Suprapubic skin (tissue), 4 donors: ENCODE measurements around the gene NHLRC2. TPM values are rescaled to one million over a fixed set of nuclear protein-coding genes. Genes with fewer than 3 reads are reported as not detected.
"Not testable (repeated sequence)": the region's sequence is repeated elsewhere in the genome, so short reads cannot be mapped to it uniquely, and the experiment has no call there.

Experiments
- DNase-seq, 2 donors: peaks; one replicate each; pipeline ENCODE4 v3.0.0-alpha.2; 2019; ENCODE audit warnings: low spot score in 2 of 2
- H3K27ac ChIP-seq: fragments of 200-600 bp; sonication (generic); one replicate; pipeline ENCODE4 v1.5.1; 2019
- H3K27me3 ChIP-seq: fragments of 200-600 bp; sonication (generic); one replicate; pipeline ENCODE4 v1.5.1; 2019
- H3K36me3 ChIP-seq: fragments of 200-600 bp; sonication (generic); one replicate; pipeline ENCODE4 v1.5.1; 2019
- H3K4me1 ChIP-seq: fragments of 200-600 bp; sonication (generic); one replicate; pipeline ENCODE4 v1.5.1; 2019
- H3K4me3 ChIP-seq: fragments of 200-600 bp; sonication (generic); one replicate; pipeline ENCODE4 v1.5.1; 2019; ENCODE audit warnings: mild to moderate bottlenecking
- H3K9me3 ChIP-seq: fragments of 200-600 bp; sonication (generic); one replicate; pipeline ENCODE4 v1.5.1; 2019
- CTCF ChIP-seq, 2 donors: fragments of 200-600 bp in 1 of 2; fragments of 450-650 bp in 1 of 2; sonication (generic) in 1 of 2; IDR thresholded peaks; one replicate each; pipeline ENCODE4 v1.5.1; 2016 to 2019; ENCODE audit warnings: antibody characterized with exemption in 2 of 2, mild to moderate bottlenecking in 1 of 2, moderate library complexity in 1 of 2
- EP300 ChIP-seq: sonication (generic); formaldehyde crosslinking; IDR thresholded peaks from one replicate; pipeline ENCODE4 v1.6.1; 2017; ENCODE audit warnings: antibody characterized with exemption
- POLR2A ChIP-seq, 2 donors: fragments of 450-650 bp; IDR thresholded peaks; one replicate each; pipeline ENCODE4 v1.6.1; 2017; ENCODE audit warnings: antibody characterized with exemption in 2 of 2, mild to moderate bottlenecking in 2 of 2, moderate library complexity in 2 of 2
- POLR2AphosphoS5 ChIP-seq, 3 donors: sonication (generic); formaldehyde crosslinking; IDR thresholded peaks; one replicate each; pipeline ENCODE4 v1.6.1; 2017; ENCODE audit warnings: antibody characterized with exemption in 3 of 3
- WGBS: methylation state at CpG from one replicate; pipeline ENCODE4 v1.1.5; 2018; 5-methylcytosine and 5-hydroxymethylcytosine counted together
- total RNA-seq, 4 donors: library from RNA; depleted of rRNA; stranded (reverse); fragments of >200 nt; gene quantifications; one replicate each; pipeline ENCODE4 v1.1.0, GENCODE V29; 2016

Gene NHLRC2
- total RNA-seq, result 10 to 100 TPM; 35.3 to 49.6 (median 42.3) TPM

- peaks cover 1% of the 10 kb centered on the region for H3K36me3 ChIP-seq
- no peaks in the 10 kb centered on the region for H3K9me3 ChIP-seq
- peak within 1 kb of the TSS; percentile 72 for H3K4me3 ChIP-seq
- TF ChIP-seq POLR2A (IDR thresholded peaks at IDR 0.05) (peak in 1 of 2 donors; percentile 20), CTCF (IDR thresholded peaks at IDR 0.05) (no peak), POLR2AphosphoS5 (IDR thresholded peaks at IDR 0.05) (no peak)
- H3K4me1 ChIP-seq, result peaks cover 34% of the 10 kb centered on the region
- peak; percentile 85 to 92 for DNase-seq
- H3K27me3 ChIP-seq, result no peaks in the 10 kb centered on the region
- under 1% methylated on average over 39 of the region's 39 CpGs for WGBS
- H3K27ac ChIP-seq, result peak within 1 kb of the TSS; percentile 85
Observed at GRCh38 chr10:113854013-113854760, at the start of gene NHLRC2, which contains the start of gene DCLRE1A. Gene NHLRC2, plus strand, starts transcription at chr10:113854661. Its CDS starts 212 bp downstream, at chr10:113854873. Gene DCLRE1A, minus strand, starts transcription at chr10:113854082. Its CDS starts 900 bp downstream, at chr10:113853182.

GRCh38 chr10:113806503-113806902 lies 48.0 kb upstream of the NHLRC2 start:
- no peaks in the 10 kb centered on the region for H3K9me3 ChIP-seq
- H3K4me3 ChIP-seq, result no peak overlapping the region
- H3K4me1 ChIP-seq, result no peaks in the 10 kb centered on the region
- DNase-seq, result no peak
- no peak overlapping the region for H3K27ac ChIP-seq
- 98% methylated on average over 4 of the region's 4 CpGs for WGBS
- H3K27me3 ChIP-seq, result peaks cover 6% of the 10 kb centered on the region
- no peaks in the 10 kb centered on the region for H3K36me3 ChIP-seq
- TF ChIP-seq CTCF (IDR thresholded peaks at IDR 0.05) (no peak), POLR2A (IDR thresholded peaks at IDR 0.05) (no peak), EP300 (no peak), POLR2AphosphoS5 (IDR thresholded peaks at IDR 0.05) (no peak)

- Histone ChIP-seq H3K27ac (no peak overlapping the region), H3K9me3 (no peaks in the 10 kb centered on the region), H3K36me3 (no peaks in the 10 kb centered on the region), H3K4me1 (no peaks in the 10 kb centered on the region), H3K27me3 (peaks cover 6% of the 10 kb centered on the region), H3K4me3 (no peak overlapping the region)
- no peak for TF ChIP-seq CTCF (IDR thresholded peaks at IDR 0.05)
- no peak for TF ChIP-seq EP300
- TF ChIP-seq POLR2AphosphoS5 (IDR thresholded peaks at IDR 0.05), result no peak
- no peak for TF ChIP-seq POLR2A (IDR thresholded peaks at IDR 0.05)
- DNase-seq, result no peak
- WGBS, result 82% methylated on average over 3 of the region's 3 CpGs
Observed at GRCh38 chr10:113808168-113808567, 46.3 kb upstream of the NHLRC2 start.

- not testable (repeated sequence) for H3K27ac ChIP-seq, H3K4me3 ChIP-seq, H3K36me3 ChIP-seq, DNase-seq, H3K4me1 ChIP-seq, H3K9me3 ChIP-seq, H3K27me3 ChIP-seq
- 93% methylated on average over 1 of the region's 1 CpG for WGBS
Observed at GRCh38 chr10:113814700-113815099, 39.8 kb upstream of the NHLRC2 start.

- Histone ChIP-seq H3K36me3 (no peaks in the 10 kb centered on the region), H3K4me1 (no peaks in the 10 kb centered on the region), H3K27ac (no peak overlapping the region), H3K27me3 (no peaks in the 10 kb centered on the region), H3K9me3 (no peaks in the 10 kb centered on the region), H3K4me3 (no peak overlapping the region)
- no peak for DNase-seq
- WGBS, result 90% methylated on average over 4 of the region's 4 CpGs
- TF ChIP-seq CTCF (IDR thresholded peaks at IDR 0.05) (no peak), EP300 (no peak), POLR2AphosphoS5 (IDR thresholded peaks at IDR 0.05) (no peak), POLR2A (IDR thresholded peaks at IDR 0.05) (no peak)
Observed at GRCh38 chr10:113819989-113820388, 34.5 kb upstream of the NHLRC2 start.
